GM21423 (cell line): ENCODE measurements around the gene CASKIN2.

ENCODE experiments used
- ATAC-seq: cut with Tn5 transposase; IDR thresholded peaks from one replicate; pipeline ENCODE4 v1.9.1; 2021; ENCODE audit warnings: mild to moderate bottlenecking, moderate library complexity; ENCODE audit not compliant: unreplicated experiment

The CASKIN2 gene

DNA sequence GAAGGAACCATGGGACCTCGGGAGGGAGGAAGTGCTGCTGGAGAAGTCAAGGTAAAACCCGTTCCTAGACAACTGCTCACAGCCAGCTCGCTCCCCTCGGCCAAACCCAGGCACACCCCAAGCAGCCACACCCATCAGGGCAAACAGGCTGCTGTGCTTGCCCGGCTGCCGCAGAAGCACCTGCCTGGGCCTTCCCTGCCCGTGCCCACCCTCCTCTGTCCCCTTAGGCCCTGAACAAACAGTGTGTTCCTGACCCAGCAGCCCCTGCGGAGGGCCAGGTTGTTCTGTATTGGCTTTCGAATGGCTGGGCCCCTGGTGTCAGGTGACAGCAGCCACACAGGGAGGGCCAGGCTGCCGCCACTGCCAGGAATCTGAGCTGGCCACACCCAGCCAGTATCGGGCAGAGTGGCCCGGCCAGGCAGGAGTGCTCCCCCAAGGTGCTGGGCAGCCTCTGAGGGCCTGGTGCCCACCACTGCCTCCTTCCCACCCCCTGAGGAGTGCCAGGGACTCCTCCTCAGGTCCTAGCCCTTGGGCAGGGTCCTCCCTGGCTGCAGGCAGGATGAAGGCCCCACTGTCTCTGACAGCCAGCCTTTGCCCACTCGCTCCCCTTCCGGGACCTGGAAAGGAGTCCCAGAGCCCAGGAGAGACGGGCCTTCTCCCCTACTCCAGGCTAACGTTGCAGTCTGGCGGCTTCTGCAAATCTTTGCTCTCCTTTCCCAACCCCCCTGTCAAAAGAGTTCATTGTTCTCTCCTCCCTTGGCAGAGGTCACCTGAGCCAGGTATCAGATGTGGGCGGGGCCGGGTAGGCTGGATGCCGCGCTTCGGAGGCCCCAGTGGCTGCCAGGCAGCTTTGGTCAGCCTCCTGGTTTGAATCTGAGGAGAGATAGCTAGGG, 34.2 kb upstream of the CASKIN2 start:
- no peak for ATAC-seq

DNA sequence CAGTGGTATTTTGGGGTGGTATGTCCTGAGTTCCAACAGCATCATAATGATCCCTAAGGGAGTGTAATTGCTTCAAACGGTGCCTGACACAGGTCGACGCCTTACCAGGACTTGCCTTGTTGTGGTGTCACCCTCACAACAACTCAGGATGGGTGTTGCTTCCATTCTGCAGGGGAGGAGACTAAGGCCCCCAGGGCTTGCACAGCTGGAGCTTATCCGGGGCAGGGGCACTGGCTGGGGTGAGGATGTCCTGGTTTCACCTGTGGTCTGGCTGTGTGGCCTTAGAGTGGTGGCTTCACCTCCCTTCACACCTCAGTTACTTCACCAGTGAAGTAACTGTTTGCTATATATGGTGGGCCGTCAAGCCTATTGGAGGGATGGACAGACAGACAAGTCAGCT, 33.5 kb upstream of the CASKIN2 start:
- no peak for ATAC-seq

DNA sequence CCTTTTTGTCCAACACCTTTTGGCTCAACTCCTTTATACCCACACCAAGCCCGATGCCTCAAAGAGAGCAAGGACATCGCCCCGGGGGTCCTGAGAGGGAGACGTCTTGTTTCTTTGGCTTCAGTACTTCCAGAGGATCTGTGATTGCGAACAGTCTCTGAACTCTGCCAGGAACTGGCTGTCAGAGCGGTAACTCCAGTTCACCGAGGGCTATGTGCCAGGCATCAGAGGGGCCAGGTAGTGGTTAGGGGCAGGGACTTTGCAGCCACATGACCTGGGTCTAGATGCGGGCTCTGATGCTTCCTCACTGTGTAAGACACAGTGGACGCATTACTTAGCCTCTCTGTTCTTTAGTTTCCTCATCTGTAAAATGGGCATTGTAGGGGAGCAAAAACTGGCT, 31.8 kb upstream of the CASKIN2 start:
- no peak for ATAC-seq

DNA sequence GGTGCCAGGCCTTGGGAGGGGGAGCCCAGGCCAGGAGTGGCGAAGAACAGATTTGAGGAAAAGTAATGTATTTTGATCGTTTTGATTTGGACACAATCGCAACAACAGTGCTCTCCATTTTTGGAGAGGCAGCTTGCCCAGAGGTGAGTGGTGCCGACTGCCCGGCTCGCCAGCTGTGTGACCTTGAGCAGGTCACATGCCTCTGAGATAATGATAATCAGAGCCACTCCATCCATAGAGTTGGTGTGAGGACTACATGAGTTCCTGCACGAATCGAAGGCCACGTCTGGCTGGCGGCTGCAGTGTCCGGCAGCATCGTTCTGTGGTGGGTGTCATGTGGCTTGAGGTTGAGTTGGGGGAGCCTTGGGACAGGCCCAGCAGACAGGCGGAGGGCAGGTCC, 30.8 kb upstream of the CASKIN2 start:
- no peak for ATAC-seq

DNA sequence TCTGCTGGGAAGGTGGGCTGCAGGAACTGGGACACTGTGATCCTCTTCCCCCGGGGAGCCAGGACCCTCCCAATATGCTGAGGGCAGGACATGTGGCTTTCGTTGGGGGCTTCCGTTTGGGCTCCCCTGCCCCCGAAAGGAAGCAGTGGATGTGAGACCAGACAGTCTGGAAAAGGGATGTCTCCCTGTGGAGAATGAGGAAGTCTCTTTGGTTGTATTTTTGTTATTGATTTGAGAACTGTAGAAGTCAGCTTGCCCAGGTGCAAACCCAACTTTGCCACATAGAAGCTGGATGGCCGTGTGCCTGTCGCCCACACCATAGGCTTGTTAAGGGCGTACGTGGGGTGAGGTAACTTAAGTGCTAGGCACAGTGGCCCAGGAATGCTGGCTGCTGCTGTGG, 28.9 kb upstream of the CASKIN2 start:
- no peak for ATAC-seq

DNA sequence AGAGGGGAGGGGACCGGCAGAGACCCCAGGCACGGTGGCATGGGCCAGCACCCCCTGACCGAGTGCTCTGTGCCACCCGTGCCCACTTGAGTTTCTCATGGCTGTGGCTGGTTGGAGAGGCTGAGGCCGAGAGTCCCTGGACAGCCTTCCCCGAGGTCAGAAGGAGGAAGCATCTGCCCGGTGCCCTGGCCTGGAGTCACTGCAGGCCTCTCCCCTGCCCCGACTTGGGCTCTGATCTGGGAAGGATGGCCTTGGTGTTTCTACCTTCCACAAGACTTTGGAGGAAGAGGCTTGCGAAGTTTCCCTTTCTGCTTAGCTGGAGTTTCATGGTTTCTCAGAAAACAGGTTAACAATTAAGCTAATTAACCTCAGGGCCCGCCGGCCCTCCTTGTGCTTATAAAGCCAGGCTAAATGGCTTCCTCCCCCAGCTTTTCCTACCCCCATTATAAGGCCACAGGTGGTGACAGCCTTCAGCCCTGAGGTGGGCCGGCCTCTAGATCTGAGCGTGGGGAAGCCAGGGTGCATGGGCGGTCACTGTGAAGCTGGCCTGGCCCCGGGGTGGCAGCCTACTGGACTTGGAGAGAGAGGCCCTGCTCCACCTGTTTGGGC, 27.5 kb upstream of the CASKIN2 start:
- no peak for ATAC-seq

DNA sequence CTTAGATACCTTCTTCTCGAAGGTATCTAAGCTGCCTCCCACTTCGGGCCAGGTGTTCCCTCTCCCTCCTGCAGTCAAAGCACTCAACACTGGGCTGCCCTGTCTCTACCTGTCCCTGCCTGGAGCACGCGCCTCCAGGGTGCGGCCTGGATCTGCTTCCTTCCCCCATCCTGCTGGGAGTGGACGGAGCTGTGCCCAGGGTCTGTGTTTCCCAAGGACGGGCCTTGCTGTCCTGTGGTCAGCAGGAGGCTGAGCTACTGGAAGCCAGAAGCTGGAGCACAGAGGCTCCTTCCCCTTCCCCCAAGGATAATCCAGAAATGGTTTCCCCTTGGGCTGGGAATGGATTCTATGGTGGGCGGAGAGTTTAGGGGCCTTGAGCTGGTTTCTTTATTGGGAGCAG, 26.9 kb upstream of the CASKIN2 start:
- no peak for ATAC-seq

DNA sequence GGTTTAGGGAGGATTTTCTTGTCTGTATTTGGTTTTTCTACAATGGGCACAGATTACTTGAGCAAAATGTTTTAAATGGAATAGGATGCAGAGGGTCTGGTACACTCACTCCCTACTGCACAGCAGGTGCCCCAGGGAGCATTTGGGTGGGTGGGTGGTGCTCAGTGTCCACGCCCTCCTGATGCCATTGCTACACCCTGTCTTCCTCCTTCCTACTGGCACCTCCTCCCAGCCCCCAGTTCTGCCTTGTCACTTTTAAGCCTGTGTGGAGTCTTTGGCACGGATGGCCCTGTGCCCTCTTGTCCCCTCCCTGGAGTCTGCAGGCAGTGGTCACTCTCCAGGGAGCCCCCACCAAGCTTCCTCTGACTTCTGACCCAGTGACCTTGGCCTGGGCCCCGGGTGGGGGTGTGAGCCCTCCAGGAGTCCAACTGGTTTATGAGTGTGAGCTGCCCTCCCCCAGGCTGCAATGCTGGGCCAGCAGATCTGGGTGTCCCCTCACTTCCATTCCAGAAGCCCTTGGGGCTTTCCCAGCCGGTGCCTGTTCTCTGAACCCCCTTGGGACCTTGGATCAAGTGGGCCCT, 25.7 kb upstream of the CASKIN2 start:
- no peak for ATAC-seq

DNA sequence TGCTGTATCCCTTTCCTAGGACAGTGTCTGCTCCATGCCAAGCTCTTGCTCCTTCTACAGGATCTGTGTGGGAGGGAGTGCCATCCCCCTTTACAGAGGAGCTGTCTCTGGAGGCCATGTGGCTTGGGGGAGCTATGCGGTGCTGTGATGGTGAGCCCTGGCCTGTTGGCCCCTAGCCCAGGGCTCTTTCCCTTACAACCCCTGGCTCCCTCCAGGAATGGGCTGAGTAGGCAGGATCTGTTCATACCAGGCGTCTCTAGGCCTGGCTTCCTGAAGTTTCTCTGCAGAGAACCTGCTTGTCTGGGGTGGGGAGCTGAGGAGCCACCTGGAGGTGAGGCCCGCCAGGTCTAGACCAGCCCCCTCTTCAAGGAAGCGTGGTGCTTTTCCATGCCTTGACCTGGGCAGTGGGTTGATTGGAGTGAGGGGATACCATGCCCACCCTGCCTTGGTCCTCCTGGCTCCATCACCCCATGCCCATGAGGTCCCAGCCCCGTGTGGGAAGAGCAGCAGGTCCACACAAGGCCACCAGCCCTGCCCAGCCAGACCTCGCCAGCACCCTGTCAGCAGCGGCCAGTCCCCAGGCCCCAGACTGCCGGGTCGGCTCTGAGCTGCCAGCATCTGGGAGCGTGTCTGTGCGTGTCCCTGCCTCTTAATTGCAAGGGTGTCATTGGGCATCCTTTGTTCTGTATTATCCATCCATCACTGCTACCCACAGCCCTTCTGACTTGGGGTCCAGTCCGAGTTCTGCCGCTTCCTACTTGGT, 24.8 kb upstream of the CASKIN2 start:
- no peak for ATAC-seq

DNA sequence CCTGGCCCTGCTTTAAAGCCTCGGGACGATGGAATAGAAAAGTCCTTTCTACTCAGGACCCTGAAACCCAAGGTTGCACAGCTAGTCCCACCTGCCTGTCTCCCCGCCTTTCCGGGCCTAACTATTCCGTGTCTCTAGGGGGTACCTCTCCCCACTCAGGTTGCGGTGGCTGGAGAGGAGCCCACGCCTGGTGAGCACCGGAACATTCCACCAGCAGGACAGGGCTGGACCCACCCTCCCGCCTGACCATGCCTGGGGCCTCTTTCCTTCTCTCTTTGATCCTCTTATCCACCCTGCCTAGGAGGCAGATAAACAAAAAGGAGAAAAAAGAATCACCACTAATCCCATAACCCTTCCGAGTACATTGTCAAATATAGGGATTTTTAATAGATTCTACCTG, 21.0 kb upstream of the CASKIN2 start:
- no peak for ATAC-seq

DNA sequence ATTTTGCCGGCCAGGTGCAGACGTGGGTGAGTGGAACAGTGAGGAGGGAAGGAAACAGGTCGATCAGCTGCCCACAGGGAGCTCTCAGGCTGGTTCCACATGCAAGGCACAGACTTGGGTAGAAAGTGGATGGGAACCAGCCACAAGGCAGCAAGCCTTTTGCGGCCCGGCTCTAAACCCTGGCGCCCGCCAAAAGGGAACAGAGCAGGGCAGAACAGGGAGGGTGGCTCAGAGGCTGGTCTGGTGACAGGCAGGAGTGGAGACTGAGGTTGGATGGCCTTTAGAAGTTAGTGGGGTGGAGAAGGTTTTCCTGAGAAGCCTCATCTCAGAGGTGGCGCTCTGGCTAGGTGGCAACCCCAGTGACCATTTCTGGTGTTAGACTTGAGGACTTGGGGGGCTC, 20.5 kb upstream of the CASKIN2 start:
- no peak for ATAC-seq

DNA sequence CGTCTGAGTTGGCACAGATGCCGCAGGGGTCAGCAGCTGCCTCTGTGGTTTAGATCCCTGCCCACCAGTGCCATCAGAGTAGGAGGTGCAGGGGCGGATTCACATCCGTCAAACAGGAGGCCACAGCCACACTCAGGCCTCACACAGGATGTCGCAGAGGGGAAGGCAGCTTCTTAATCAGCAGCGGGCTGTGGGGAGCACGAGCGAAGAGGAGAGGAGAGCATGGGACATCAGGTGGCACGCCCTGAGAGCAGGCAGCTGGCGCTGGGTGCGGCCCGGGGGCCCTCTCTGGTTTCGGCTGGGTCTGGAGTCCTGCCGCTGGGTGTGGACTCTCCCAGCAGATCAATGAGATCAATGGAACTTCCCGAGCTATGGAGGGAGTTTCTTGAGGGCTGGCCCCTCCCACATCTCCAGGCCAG, 19.8 kb upstream of the CASKIN2 start:
- no peak for ATAC-seq

DNA sequence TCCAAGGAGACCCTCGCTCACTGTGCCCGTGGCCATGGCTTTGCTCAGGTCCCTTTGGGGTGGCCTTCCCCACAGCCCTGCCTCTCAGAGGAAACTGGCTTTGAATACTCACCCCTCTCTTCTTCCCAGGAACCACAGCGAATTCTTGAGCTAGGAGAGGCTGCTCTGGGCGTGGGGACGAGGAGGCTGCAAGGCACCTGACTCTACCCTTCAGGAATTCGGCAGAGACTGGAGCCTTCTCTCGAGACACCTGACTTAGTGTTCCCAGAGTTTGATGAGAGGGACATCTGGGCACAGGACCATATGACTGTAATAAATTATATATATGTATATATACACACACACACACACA, 16.4 kb upstream of the CASKIN2 start:
- no peak for ATAC-seq

DNA sequence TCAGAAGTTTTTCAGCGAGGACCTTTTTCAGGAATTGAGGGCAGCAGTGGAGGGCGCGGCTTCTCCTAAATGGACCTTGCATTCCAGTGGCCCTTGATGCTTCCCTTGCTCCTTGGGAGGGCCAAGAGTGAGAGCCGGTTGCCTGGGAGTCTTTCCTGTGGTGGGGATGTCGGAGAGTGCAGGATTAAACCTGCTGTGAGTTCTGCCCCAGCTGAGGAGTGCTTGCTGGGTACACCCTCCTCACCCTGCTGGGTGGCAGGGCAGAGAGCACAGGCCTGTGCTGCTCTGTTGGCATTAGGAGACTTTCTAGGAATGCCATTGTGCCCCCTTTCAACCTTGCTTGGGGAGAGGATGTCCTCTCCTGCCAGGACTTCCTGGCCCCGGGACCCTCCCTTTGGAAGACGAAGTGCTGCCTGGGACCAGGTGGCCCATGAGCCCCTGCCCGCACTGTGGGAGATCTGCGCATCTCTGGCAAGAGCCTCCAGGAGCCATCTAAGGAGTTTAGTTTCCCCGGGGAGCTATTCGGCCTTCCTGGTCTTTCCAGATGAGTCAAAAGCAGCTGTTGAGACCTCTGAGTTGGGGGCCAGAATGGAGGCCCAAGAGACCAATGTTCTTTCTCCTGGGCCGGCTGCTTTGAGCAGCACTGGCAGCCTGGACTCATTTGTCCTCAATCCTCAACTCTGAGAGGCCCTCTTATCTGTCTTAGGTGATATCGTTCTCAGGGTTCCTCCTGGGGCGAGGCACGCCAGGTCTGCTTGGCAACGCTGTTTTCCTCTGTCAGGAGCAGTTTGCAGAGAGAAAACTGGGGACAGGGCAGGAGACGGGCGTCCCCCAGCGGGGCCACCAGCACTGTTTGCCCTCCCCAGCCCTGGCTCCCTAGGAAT, 15.7 kb upstream of the CASKIN2 start:
- ATAC-seq = no peak

DNA sequence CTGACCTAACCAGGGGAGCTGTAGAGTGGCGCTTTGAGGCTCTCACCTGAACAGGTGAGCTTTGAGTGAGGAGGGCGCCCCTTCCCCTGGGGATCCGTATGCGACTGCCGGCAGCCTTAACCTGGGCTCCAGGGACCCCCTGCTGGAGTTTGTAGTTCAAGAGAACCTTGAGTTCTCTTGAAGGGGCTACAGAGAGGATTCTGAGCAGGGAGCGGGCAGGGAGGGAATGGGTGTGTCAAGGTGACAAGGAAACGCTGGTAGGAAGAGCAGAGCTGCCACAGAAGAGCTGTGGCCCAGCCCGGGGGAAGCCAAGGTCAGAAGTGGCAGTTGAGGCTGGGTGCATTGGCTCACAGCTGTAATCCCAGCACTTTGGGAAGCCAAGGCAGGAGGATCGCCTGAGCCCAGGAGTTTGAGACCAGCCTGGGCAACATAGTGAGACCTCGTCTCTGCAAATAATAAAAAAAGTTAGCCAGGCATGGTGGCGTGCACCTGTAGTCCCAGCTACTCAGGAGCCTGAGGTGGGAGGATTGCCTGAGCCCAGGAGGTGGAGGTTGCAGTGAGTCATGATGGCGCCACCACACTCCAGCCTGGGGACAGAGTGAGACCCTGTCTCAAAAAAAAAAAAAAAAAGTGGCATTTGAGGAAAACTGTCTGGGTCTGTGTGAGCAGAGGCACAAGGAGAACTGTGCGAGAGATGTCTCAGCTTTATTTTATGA, 11.4 kb upstream of the CASKIN2 start:
- ATAC-seq = no peak

DNA sequence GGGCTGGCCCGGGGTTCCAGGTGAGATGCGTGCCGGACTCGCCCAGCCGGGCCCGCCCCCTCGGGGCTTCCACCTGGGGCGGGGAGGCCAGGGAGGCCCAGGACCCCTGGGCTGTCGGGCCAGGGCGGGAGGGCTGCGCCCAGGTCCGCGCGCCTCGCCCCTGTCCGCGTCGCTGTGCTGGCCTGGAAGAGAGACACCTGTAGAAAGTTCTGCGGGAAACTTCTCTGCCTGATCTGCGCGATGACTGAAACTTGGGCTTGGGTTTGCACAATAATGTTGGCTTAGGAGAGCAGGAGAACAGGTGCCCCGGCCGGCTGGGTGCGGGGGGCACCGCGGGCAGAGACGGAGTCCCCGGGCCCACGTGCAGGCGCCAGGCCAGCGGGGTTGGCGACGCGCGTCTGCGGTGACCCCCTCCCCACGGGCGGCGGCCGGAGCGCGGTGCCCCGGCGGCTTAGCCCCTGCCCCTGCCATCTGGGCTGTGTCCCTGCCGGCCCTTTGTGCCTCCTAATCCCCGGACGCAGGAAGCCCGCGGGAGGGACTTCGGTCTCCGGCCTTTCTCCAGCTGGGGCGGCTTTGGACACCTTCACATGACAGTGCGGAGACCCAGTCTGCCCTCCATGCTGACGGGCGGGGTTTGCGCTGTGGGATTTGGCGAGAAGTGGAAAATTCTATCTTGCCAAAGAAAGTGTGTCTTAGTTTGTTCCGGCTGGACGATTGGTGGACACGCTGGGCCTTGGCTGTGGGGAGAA, 10.6 kb upstream of the CASKIN2 start:
- ATAC-seq = no peak

DNA sequence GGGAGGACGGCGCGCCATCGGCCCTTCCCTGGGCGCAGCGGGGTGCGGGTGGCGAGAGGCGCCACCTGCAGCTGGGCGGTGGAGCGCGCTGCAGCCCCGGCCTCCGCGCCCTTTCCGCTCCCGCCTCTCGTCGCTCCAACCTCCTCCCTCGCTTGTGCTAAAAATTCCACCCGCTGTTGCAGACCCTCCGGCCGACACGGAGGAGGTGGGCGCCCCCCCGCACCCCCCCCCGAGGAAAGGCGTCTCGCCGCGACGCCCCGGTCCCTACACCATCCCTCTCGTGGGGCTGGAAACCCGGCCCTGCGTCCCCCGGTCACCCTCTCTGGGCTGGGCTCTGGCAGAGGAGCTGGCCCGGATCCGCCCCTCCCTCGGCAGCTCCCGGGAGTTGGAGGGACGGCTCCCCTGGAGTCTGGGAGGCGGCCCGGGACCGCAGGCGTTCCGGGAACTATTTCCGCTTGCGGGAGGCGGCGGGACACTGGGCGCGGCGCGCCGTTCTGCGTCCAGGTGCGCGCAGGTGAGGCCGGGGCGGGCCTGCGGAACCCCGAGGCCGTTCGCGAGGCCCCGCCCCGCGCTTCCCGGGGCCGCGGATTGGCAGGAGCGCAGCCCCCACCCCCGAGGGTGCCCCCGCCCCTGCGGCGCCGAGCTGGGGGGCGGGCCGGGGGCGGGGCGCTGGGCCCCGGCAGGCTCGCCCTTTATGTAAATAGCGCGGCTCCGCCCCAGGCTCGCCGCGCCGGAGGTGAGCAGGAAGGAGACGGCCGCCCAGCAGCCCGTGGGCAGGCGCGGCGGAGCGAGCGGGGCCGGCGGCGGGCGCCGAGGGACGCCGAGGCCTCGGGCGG, 9.9 kb upstream of the CASKIN2 start, which contains the start of gene LLGL2:
Gene LLGL2 (plus strand): TSS at position 728 of the 836 bp plus-strand sequence. CDS start 17,730 bp downstream, outside the sequence.
- ATAC-seq = peak; percentile 79

DNA sequence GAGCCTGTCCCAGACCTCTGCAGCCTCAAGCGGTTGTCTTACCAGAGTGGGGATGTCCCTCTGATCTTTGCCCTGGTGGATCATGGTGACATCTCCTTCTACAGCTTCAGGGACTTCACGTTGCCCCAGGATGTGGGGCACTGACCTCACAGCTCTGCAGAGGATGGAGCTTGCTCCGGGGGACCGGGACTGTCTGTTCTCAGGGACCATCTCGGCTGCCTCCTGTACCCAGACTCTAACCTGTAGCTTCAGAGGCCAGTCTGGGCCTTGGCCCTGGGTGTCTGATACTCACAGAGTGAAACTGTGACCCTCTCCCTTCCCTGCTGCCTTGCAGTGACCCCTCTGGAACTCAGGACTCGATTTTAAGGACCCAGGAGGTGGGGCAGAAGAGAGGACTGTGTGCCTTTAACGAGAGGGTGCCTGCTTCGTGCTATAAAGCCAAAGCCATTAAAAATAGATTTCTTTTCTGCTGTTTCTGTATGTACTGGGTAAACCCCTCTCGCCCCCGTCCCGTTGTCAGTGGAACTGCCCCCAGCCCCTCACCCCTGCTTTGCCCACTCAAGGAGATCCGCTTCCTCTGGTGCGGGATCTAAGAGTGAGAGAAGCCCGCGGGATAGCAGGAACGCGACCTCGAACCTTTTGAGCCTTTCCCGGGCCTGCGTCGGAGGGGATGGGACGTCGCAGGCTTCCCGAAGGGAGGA, 9.1 kb upstream of the CASKIN2 start:
- ATAC-seq = no peak
